ENCODE data around the gene ARHGEF16.

ARHGEF16 gene

DNA sequence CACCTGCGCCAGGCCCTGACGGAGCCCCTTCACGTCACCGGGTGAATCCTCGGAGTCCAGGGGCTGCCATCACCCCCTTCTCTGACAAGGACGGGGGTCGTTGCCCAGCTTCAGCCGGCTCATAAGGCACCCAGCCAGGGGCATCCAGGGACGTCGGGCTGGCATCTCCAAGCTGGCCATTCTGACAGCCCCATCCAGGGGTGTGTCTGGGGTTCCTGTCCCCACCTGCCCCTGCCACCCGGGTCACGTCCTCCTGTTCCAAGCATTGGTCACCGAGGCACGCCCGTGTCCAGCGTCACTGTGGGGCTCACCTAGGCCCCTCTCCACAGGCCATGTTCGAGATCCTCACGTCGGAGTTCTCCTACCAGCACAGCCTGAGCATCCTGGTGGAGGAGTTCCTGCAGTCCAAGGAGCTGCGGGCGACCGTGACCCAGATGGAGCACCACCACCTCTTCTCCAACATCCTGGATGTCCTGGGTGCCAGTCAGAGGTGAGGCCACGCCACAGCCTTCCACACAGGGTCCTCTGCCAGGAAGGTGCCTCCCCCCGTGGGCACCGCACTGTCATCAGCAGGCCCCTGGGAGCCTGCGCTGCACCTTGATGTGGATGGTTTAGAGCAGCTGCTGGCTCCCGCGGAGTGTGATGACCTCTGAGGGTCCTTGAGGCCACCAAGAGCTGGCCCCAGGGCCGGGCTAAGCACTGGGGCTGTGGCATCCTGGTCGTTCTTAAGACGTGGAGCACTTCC, 14.8 kb downstream of the ARHGEF16 start:
- Histone ChIP-seq H3K36me3 (ENCODE audit: control insufficient read depth, insufficient read depth, low read length) (peaks cover 11% of the 10 kb centered on the region; the same call in 1 of the 2 replicates), H3K27me3 (ENCODE audit: control insufficient read depth, insufficient read depth, low read length) (no peaks in the 10 kb centered on the region), H3K27ac (ENCODE audit: low read length) (no peak overlapping the region), H3K9me3 (ENCODE audit: control insufficient read depth, insufficient read depth, low read length) (no peaks in the 10 kb centered on the region), H3K4me3 (ENCODE audit: low read length) (no peak overlapping the region), H3K4me1 (ENCODE audit: control insufficient read depth, insufficient read depth, low read length) (peaks cover 9% of the 10 kb centered on the region)
- DNase-seq (ENCODE audit: low read depth, low spot score), result no peak
- WGBS (ENCODE audit: insufficient coverage, insufficient read length), result no CpG with 5 or more reads among the region's 31 CpGs

DNA sequence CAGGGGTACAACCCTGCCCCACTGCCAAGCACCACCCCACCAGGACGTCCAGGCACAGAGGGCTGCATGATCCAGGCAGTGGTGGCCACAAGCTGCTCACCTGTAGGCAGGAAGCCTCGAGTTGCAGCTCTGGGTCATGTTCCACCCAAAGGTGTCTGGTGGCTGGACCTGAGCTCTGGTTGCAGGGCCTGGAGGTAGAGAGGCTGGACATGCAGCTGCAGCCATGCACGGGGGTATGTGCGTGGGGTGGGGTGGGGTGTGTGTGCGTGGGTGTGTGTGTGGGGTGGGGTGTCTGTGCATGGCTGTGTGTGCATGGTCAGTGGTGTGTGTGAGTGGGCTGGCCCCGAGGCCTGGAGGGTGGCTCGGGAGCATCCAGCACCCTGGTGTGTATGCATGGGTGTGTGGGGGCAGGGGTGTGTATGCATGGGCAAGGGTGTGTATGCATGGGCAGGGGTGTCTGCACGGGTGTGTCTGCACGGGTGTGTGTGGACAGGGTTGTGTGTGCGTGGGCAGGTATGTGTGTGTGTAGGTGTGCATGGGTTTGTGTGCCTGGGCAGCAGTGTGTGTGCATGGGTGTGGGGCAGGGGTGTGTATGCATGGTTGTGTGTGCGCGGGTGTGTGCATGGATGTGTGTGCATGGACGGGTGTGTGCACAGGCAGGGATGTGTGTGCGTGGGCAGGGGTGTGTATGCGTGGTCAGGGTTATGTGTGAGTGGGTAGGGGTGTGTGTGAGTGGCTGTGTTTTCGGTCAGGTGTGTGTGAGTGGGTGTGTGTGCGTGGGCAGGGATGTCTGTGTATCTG, 15.6 kb downstream of the ARHGEF16 start:
- H3K4me1 ChIP-seq (ENCODE audit: control insufficient read depth, insufficient read depth, low read length), result peaks cover 9% of the 10 kb centered on the region
- H3K27ac ChIP-seq (ENCODE audit: low read length), result no peak overlapping the region

DNA sequence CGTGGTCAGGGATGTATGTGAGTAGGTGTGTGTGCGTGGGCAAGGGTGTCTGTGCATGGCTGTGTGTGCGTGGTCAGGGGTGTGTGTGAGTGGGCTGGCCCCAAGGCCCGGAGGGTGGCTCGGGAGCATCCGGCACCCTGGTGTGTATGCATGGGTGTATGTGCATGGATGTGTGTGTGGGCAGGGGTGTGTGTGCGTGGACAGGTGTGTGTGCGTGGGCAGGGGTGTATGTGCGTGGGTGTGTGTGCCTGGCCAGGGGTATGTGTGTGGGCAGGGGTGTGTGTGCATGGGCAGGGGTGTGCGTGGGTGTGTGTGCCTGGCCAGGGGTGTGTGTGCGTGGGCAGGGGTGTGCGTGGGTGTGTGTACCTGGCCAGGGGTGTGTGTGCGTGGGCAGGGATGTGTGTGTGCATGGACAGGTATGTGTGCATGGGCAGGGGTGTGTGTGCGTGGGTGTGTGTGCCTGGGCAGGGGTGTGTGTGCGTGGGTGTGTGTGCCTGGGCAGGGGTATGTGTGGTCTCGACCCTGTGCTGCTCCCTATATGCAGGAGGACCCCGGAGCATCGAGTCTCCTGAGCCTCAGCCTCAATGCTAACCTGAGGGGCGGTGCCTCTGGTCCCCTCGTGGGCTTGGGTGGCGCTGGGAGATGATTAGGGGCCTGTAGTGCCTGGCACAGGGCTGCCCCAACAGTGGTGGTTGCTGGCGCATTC, 16.3 kb downstream of the ARHGEF16 start:
- no peaks in the 10 kb centered on the region for H3K9me3 ChIP-seq (ENCODE audit: control insufficient read depth, insufficient read depth, low read length)
- no peaks in the 10 kb centered on the region for H3K27me3 ChIP-seq (ENCODE audit: control insufficient read depth, insufficient read depth, low read length)
- H3K36me3 ChIP-seq (ENCODE audit: control insufficient read depth, insufficient read depth, low read length), result peaks cover 12% of the 10 kb centered on the region
- H3K4me1 ChIP-seq (ENCODE audit: control insufficient read depth, insufficient read depth, low read length), result peaks cover 9% of the 10 kb centered on the region
- no peak overlapping the region for H3K4me3 ChIP-seq (ENCODE audit: low read length)
- no peak overlapping the region for H3K27ac ChIP-seq (ENCODE audit: low read length)
- no peak for DNase-seq (ENCODE audit: low read depth, low spot score)
- WGBS (ENCODE audit: insufficient coverage, insufficient read length), result no CpG with 5 or more reads among the region's 22 CpGs

More for the DNA sequence above, 15.6 kb downstream of the ARHGEF16 start:
- peaks cover 11% of the 10 kb centered on the region; the same call in 1 of the 2 replicates for H3K36me3 ChIP-seq (ENCODE audit: control insufficient read depth, insufficient read depth, low read length)
- 100% methylated on average over 2 of the region's 17 CpGs for WGBS (ENCODE audit: insufficient coverage, insufficient read length)
- DNase-seq (ENCODE audit: low read depth, low spot score), result no peak
- no peaks in the 10 kb centered on the region for H3K9me3 ChIP-seq (ENCODE audit: control insufficient read depth, insufficient read depth, low read length)
- no peak overlapping the region for H3K4me3 ChIP-seq (ENCODE audit: low read length)
- H3K27me3 ChIP-seq (ENCODE audit: control insufficient read depth, insufficient read depth, low read length), result no peaks in the 10 kb centered on the region

DNA sequence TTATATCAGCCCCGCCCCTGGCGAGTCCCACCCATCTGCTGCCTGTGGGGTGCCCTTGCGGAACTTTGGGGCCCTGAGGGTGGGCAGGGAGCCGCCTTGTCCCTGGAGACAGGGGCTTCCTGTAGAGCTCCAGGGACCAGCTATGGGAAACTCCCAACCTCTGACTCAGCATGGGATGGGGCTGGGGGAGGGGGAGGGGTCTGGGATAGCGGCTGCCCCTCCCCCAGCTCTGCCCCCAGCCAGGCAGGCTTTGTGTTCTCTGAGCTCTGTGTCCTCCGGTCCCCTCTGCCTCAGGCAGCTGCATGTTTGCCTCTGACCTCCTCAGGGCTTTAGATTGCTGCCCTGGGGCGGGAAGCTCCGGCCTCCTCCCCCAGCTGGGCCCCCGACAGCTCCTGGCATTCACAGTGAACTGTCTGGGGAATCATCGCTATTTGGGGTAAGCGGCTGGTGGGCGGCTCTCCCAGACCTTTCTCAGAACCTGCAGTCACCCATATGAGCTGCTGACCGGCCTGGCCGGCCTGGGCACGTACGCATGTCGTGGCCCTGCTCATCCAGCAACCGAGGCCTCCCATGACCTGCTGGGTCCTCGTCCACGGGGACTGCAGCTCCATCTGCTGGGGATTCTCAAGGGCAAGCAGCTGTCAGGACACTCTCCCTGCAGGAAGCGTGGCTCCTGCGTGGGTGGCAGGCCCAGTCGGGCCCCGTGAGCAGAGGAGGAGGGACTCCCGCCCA, 17.1 kb downstream of the ARHGEF16 start:
- Histone ChIP-seq H3K27ac (ENCODE audit: low read length) (no peak overlapping the region), H3K4me1 (ENCODE audit: control insufficient read depth, insufficient read depth, low read length) (peaks cover 9% of the 10 kb centered on the region), H3K4me3 (ENCODE audit: low read length) (no peak overlapping the region), H3K9me3 (ENCODE audit: control insufficient read depth, insufficient read depth, low read length) (no peaks in the 10 kb centered on the region), H3K36me3 (ENCODE audit: control insufficient read depth, insufficient read depth, low read length) (peaks cover 14% of the 10 kb centered on the region), H3K27me3 (ENCODE audit: control insufficient read depth, insufficient read depth, low read length) (no peaks in the 10 kb centered on the region)
- no peak for DNase-seq (ENCODE audit: low read depth, low spot score)
- no CpG with 5 or more reads among the region's 25 CpGs for WGBS (ENCODE audit: insufficient coverage, insufficient read length)

DNA sequence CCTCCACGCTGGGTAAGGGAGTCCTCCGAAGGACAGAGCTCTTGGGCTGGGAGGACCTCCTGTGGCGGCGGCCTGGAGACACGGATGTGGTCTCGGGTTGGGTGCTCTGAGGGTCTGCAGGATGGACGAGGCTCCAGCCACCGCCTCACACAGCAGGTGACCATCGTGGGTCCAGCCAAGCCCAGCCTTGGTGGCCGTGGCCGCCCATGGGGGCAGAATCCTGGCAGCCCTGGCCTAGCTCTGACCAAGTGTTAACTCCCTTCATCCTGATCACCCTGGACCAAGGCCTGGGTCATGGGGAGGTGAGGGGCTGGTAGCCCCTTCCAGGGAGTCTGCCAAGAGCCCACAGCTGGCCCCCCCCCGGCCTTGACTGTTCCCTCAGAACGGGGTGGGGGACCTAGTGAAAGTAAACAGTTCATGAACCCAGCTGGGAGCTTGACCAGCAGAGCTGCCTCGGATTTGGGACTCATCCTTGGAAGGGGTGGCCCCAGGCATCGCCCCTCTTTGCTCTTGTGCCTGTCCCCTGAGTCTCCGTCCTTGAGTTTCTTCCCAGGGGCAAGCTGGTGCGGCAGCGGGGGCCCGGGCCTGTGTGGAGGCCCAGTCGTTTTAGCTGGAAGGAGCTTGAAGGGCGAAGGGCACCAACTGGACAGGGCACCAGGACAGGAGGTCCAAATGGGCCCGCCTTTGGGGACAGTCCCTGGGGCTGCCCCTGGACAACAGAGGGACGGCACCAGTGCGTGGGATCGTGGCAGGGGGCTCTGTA, 17.8 kb downstream of the ARHGEF16 start:
- no peaks in the 10 kb centered on the region for H3K9me3 ChIP-seq (ENCODE audit: control insufficient read depth, insufficient read depth, low read length)
- WGBS (ENCODE audit: insufficient coverage, insufficient read length), result no CpG with 5 or more reads among the region's 25 CpGs
- H3K36me3 ChIP-seq (ENCODE audit: control insufficient read depth, insufficient read depth, low read length), result peaks cover 14% of the 10 kb centered on the region
- H3K4me1 ChIP-seq (ENCODE audit: control insufficient read depth, insufficient read depth, low read length), result peaks cover 9% of the 10 kb centered on the region
- no peak overlapping the region for H3K27ac ChIP-seq (ENCODE audit: low read length)
- no peaks in the 10 kb centered on the region for H3K27me3 ChIP-seq (ENCODE audit: control insufficient read depth, insufficient read depth, low read length)
- no peak for DNase-seq (ENCODE audit: low read depth, low spot score)
- no peak overlapping the region for H3K4me3 ChIP-seq (ENCODE audit: low read length)

DNA sequence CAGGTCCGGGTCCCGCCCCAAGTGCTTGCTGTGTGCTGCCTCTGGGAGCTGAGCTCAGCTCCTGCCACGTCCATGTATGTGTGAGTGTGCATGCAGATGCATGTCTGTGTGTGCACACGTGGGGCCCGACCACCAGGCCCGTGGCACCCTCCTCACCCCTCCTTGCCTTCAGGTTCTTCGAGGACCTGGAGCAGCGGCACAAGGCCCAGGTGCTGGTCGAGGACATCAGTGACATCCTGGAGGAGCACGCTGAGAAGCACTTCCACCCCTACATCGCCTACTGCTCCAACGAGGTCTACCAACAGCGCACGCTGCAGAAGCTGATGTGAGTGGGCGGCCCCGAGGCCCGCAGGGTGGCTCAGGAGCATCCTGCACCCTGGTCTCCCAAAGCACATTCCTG, 18.4 kb downstream of the ARHGEF16 start:
- H3K27ac ChIP-seq (ENCODE audit: low read length), result no peak overlapping the region
- no peak overlapping the region for H3K4me3 ChIP-seq (ENCODE audit: low read length)
- peaks cover 9% of the 10 kb centered on the region for H3K4me1 ChIP-seq (ENCODE audit: control insufficient read depth, insufficient read depth, low read length)
- no peaks in the 10 kb centered on the region for H3K9me3 ChIP-seq (ENCODE audit: control insufficient read depth, insufficient read depth, low read length)
- peaks cover 14% of the 10 kb centered on the region for H3K36me3 ChIP-seq (ENCODE audit: control insufficient read depth, insufficient read depth, low read length)
- no CpG with 5 or more reads among the region's 17 CpGs for WGBS (ENCODE audit: insufficient coverage, insufficient read length)
- H3K27me3 ChIP-seq (ENCODE audit: control insufficient read depth, insufficient read depth, low read length), result no peaks in the 10 kb centered on the region
- DNase-seq (ENCODE audit: low read depth, low spot score), result no peak

DNA sequence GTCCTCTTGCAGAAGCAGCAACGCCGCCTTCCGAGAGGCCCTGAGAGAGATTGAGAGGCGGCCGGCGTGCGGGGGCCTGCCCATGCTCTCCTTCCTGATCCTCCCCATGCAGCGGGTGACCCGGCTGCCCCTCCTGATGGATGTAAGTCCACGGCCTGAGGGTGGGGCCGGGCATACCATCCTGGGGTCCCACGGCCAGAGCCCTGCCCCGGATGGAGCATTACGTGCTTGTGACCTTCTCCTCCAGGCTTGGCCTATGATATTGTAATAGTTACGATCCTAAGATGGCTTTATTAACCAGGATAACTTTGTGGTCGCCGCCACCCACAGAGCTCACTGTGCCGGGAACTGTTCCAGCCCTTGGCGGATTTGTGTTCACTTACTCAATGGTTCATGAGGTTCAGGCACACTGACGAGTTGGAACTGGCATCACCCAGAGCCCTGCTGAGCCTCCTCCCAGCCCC, 18.9 kb downstream of the ARHGEF16 start:
- WGBS (ENCODE audit: insufficient coverage, insufficient read length), result no CpG with 5 or more reads among the region's 20 CpGs
- Histone ChIP-seq H3K4me1 (ENCODE audit: control insufficient read depth, insufficient read depth, low read length) (peaks cover 9% of the 10 kb centered on the region), H3K36me3 (ENCODE audit: control insufficient read depth, insufficient read depth, low read length) (peaks cover 14% of the 10 kb centered on the region), H3K27ac (ENCODE audit: low read length) (no peak overlapping the region), H3K4me3 (ENCODE audit: low read length) (no peak overlapping the region), H3K27me3 (ENCODE audit: control insufficient read depth, insufficient read depth, low read length) (no peaks in the 10 kb centered on the region), H3K9me3 (ENCODE audit: control insufficient read depth, insufficient read depth, low read length) (no peaks in the 10 kb centered on the region)
- DNase-seq (ENCODE audit: low read depth, low spot score), result no peak

DNA sequence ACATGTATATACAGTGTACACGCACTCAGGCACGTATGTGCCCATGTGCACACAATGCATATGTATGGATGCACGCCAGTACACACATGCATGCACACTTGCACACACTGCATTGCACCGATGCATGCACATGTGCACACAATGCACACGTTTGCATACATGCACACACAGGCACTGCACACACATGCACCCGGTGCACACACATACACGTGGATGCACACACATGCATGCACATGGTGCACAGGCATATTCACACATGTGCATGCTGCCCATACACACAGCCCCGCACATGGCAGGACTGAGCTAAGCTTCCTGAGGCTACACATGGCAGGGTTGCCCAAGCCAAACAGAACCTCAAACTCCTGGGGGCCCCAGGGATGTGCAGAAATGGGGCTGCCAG, 19.6 kb downstream of the ARHGEF16 start:
- Histone ChIP-seq H3K36me3 (ENCODE audit: control insufficient read depth, insufficient read depth, low read length) (peaks cover 12% of the 10 kb centered on the region), H3K27me3 (ENCODE audit: control insufficient read depth, insufficient read depth, low read length) (no peaks in the 10 kb centered on the region), H3K4me1 (ENCODE audit: control insufficient read depth, insufficient read depth, low read length) (peaks cover 9% of the 10 kb centered on the region), H3K9me3 (ENCODE audit: control insufficient read depth, insufficient read depth, low read length) (no peaks in the 10 kb centered on the region), H3K27ac (ENCODE audit: low read length) (no peak overlapping the region), H3K4me3 (ENCODE audit: low read length) (no peak overlapping the region)
- WGBS (ENCODE audit: insufficient coverage, insufficient read length), result no CpG with 5 or more reads among the region's 8 CpGs
- no peak for DNase-seq (ENCODE audit: low read depth, low spot score)

DNA sequence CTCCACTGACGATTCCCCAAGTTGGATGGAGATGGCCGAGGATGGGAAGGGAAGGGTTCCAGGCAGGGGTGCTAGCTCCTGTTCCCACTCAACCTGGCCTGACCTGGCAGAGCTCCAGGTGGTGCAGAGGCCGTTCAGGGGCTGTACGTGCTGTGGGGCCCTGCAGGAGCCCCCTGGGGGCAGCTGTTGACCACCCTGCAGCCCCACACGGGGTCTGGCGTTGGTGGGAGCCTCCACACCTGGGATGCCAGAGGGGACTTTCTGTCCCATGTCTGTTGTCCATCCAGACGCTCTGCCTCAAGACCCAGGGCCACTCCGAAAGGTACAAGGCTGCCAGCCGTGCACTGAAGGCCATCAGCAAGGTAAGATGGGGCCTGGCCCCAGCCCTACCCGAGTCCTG, 20.0 kb downstream of the ARHGEF16 start:
- Histone ChIP-seq H3K27me3 (ENCODE audit: control insufficient read depth, insufficient read depth, low read length) (no peaks in the 10 kb centered on the region), H3K4me3 (ENCODE audit: low read length) (no peak overlapping the region), H3K27ac (ENCODE audit: low read length) (no peak overlapping the region), H3K36me3 (ENCODE audit: control insufficient read depth, insufficient read depth, low read length) (peaks cover 8% of the 10 kb centered on the region), H3K9me3 (ENCODE audit: control insufficient read depth, insufficient read depth, low read length) (no peaks in the 10 kb centered on the region), H3K4me1 (ENCODE audit: control insufficient read depth, insufficient read depth, low read length) (peaks cover 9% of the 10 kb centered on the region)
- no CpG with 5 or more reads among the region's 10 CpGs for WGBS (ENCODE audit: insufficient coverage, insufficient read length)
- DNase-seq (ENCODE audit: low read depth, low spot score), result no peak

Data from iPS DF 6.9 (cell line).